Measurements from ENCODE around the gene CRK.
"Not testable (repeated sequence)": the region's sequence is repeated elsewhere in the genome, so short reads cannot be mapped to it uniquely, and the experiment has no call there.

CRK gene

DNA sequence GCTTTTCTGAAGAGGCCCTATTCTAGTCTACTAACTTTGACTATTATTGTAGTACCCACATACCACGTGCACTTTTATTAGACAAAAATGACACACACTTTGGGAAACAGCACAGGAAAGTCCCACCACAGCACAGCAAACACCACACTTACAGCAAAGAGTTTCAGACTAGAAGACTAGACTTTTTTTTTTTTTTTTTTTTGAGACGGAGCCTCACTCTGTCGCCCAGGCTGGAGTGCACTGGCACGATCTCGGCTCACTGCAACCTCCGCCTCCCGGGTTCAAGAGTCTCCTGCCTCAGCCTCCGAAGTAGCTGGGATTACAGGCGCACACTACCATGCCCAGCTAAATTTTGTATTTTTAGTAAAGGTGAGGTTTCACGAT, 76.1 kb downstream of the CRK start:
- no peak for DNase-seq

DNA sequence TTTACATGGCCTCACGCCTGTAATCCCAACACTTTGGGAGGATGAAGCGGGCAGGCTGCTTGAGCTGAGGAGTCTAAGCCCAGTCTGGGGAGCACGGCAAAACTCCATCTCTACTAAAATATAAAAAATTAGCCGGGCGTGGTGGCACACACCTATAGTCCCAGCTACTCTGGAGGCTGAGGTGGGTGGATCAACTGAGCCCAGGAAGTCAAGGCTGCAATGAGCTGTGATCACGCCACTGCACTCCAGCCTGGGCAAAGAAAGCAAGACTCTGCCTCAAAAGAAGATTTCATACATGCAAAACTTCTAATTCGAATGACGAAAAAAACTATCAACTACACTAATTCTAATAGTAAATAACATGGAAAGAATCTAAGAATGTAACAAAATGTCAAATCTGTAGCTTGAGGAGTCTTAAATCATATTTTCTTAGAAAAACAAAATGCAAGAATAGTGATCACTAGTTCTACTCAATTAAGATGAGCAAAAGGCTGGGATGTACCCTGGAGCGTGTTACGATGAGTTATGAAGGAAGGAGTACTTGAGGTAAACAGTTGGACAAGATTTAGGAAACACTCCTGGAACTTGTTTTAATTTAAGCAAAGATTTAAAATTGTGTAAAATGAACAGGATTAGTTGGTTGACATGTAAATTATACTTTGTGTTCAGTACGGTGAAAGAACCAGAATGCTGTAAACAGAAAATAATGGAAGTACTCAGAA, 76.7 kb downstream of the CRK start:
- DNase-seq, result no peak

DNA sequence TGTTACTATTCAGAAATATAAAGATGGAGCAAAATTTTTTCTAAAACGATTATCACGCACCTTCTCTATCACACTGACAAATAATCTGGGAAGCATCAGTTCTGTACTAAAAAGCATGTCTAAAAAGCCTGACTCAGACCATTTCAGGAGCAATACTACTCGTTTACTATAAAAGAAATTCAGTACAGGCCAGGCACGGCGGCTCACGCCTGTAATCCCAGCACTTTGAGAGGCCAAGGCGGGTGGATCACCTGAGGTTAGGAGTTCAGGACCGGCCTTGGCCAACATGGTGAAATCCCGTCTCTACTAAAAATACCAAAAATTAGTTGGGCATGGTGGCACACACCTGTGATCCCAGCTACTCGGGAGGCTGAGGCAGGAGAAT, 77.6 kb downstream of the CRK start:
- DNase-seq, result not testable (repeated sequence)

DNA sequence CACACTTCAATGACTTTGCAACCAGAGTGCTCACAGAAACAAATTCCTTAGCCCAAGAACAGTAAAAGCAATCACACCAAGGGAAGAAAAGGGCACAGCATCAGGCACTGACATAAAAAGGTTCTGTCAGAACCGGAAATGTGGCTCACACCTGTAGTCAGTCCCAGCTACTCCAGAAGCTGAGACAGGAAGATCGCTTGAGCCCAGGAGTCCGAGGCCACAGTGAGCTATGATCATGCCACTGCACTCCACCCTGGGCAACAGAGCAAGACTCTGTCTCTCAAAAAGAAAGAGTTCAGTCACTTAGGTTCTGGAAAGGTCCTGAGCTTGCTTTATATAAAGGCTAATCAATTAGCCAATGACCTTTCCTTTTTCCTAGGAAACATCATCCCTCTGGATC, 78.7 kb downstream of the CRK start:
- no peak for DNase-seq

DNA sequence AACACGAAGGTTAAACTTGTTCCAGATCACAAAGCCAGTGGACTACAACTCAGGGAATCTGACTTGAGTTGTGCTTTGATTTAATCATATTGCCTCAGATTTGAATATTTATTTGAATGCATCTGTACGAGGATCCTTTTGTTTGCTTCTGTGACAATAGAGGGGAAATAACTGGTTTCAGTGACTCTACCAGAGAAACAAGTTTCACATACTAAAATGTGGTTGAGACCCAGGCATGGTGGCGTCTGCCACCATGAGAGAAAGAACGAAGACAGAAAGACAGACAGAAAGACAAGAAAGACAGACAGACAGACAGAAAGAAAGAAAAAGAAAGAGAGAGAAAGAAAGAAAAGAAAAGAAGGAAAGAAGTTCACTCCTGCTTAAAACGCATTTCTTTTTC, 80.0 kb downstream of the CRK start:
- DNase-seq, result no peak

DNA sequence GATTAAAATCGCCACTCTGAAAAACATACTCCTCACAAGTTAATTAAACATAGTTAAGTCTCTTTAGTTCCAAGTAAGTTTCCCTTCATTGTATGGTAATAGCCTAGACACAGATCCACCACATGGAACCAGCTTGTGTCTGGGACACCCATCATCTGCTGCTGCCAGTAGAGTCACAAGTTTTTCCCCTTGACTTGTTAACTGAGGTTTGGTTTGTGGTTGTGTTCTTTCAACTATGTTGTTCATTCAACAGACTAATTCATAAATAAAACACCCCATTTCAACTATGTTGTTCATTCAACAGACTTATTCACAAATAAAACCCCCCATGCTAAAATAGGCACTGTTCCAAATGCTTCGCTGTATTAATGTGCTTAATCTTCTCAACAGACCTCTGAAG, 80.4 kb downstream of the CRK start:
- no peak for DNase-seq

DNA sequence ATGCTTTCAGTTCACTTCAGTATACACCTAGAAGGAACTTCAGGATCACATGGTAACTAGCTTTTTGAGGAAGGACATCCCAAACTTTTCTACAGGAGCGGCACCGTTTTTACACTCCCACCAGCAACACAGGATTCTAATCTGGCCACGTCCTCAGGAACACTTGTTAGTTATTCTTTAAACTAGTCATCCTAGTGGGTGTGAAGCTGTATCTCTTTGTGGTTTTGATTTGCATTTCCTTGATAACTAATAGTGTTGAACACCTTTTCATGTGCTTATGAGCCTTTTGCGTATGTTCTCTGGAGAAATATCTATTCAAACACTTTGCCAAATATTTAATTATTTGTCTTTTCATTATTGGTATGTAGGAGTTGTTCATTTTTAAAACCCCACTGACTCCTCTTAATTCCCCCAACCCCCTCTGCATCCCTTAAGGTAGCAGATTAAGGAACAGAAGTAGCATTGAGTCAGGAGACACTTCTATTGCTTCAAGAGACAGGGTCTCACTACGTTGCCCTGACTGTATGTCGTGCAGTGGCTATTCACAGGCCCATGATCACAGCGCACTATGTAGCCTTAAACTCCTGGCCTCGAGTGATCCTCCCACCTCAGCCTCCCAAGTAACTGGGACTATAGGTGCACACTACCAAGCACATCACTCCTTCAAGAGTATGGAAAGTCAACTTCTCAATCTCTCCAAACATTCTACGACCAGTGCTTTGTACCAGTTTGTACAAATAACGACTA, 81.4 kb downstream of the CRK start:
- no peak for DNase-seq

DNA sequence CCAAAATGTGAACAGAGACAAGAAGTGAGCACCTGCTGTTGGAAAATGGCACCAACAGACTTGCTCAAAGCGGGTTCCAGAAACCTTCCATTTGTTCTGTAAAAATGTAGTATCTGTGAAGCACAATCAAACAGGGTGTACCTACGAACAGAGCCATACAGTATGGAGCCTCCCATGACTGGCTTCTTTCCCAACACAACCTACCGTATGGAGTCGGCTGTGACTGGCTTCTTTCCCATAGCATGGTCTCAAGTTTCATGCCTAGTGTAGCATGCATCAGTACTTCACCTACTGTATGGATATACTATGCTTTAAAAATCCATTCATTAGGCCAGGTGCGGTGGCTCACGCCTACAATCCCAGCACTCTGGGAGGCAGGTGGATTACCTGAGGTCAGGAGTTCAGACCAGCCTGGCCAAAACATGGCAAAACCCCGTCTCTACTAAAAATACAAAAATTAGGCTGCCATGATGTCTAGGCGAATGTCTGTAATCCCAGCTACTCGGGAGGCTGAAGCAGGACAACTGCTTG, 82.3 kb downstream of the CRK start:
- DNase-seq, result no peak

DNA sequence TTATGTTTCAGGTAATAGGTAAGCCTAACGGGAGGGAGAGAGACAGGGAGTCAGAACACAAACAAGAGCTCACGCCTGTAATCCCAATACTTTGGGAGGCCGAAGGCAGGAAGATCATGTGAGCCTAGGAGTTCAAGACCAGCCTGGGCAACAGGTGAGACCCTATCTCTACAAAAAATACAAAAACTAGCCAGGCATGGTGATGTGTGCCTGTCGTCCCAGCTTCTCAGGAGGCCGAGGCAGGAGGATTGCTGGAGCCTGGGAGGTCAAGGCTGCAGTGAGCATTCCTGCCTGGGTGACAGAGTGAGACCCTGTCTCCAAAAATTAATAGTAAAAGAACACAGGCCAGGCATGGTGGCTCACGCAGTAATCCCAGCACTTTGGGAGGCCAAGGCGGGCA, 83.4 kb downstream of the CRK start:
- no peak for DNase-seq

DNA sequence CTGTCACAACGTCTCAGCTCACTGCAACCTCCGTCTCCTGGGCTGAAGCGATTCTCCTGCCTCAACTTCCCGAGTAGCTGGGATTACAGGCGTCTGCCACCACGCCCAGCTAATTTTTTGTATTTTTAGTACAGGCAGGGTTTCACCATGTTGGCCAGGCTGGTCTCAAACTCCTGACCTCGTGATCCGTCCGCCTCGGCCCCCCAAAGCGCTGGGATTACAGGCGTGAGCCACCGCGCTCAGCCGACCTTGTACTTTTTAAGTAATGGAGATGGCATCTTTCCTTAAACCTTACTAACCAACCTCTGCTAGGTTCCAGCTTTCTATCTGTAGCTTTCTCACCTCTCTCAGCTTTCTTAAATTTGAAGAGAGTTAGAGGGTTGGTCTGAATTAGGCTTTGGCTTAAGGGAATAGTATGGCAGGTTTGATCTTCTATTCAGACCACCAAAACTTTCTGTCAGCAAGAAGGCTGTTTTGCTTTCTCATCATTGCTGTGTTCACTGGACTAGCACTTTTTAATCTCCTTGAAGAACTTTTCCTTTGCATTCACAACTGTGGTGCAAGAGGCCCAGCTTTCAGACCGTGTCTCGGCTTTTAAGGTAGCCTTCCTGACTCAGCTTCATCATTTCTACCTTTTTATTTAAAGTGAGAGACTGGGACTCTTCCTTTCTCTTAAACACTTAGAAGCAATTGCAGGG, 84.0 kb downstream of the CRK start:
- no peak for DNase-seq
